Stimulated activated CD4-positive, alpha-beta T cell treated with anti-CD3 and anti-CD28 coated beads, Interleukin-4, amount 100 ng/mL, for 1 hour (primary cell): ENCODE data around the gene SPIRE2.
A peak's percentile ranks its signal among the peaks of the same experiment; 100 is the strongest.

Source experiments
- DNase-seq: peaks from one replicate; pipeline ENCODE4 v3.0.0-alpha.2; 2020

The SPIRE2 gene

GRCh38 chr16:89842471-89843408 lies 14.5 kb downstream of the SPIRE2 start:
- no peak for DNase-seq

- DNase-seq, result no peak
Measured at GRCh38 chr16:89843409-89844350, 15.4 kb downstream of the SPIRE2 start.

GRCh38 chr16:89844739-89845339 lies 16.6 kb downstream of the SPIRE2 start:
- no peak for DNase-seq

GRCh38 chr16:89845417-89845816 lies 17.1 kb downstream of the SPIRE2 start:
- no peak for DNase-seq

- DNase-seq, result no peak
Measured at GRCh38 chr16:89847051-89847939, 19.0 kb downstream of the SPIRE2 start.

GRCh38 chr16:89847940-89848297 lies 19.6 kb downstream of the SPIRE2 start:
- no peak for DNase-seq

GRCh38 chr16:89848974-89849373 lies 20.7 kb downstream of the SPIRE2 start:
- DNase-seq, result no peak

- no peak for DNase-seq
Measured at GRCh38 chr16:89853306-89853993, 25.2 kb downstream of the SPIRE2 start.

- DNase-seq, result no peak
Measured at GRCh38 chr16:89855301-89855945, 27.1 kb downstream of the SPIRE2 start.

- DNase-seq, result no peak
Measured at GRCh38 chr16:89855986-89856385, 27.7 kb downstream of the SPIRE2 start.

GRCh38 chr16:89858973-89859614 lies 30.8 kb downstream of the SPIRE2 start:
- DNase-seq, result no peak

GRCh38 chr16:89859615-89860007 lies 31.3 kb downstream of the SPIRE2 start:
- no peak for DNase-seq

- peak; percentile 75 for DNase-seq
Measured at GRCh38 chr16:89860747-89861304, 32.6 kb downstream of the SPIRE2 start.

GRCh38 chr16:89861648-89862047 lies 33.4 kb downstream of the SPIRE2 start:
- DNase-seq, result no peak

GRCh38 chr16:89862732-89863131 lies 34.5 kb downstream of the SPIRE2 start:
- DNase-seq, result no peak

GRCh38 chr16:89863741-89864526 lies 35.7 kb downstream of the SPIRE2 start:
- DNase-seq, result no peak

- DNase-seq, result no peak
Measured at GRCh38 chr16:89864527-89864820, 36.2 kb downstream of the SPIRE2 start.

- no peak for DNase-seq
Measured at GRCh38 chr16:89867918-89868317, 39.6 kb downstream of the SPIRE2 start.

- DNase-seq, result no peak
Measured at GRCh38 chr16:89869911-89870310, 41.6 kb downstream of the SPIRE2 start.

- DNase-seq, result no peak
Measured at GRCh38 chr16:89870440-89870839, 42.2 kb downstream of the SPIRE2 start.
